Type B pancreatic cell (in vitro differentiated cells): ENCODE results near the gene KIF19. TPM values are rescaled to one million over a fixed set of nuclear protein-coding genes. Genes with fewer than 3 reads are reported as not detected.

Experiments
- DNase-seq: peaks from one replicate; pipeline ENCODE4 v3.0.0; 2021; ENCODE audit warnings: mixed read lengths; ENCODE audit not compliant: unreplicated experiment; ENCODE audit errors: extremely low spot score
- H3K27ac Mint-ChIP-seq: 2 replicates; pipeline ENCODE4 v1.8.0; 2021; ENCODE audit warnings: mild to moderate bottlenecking, mixed read lengths
- H3K27me3 Mint-ChIP-seq: 2 replicates; pipeline ENCODE4 v1.8.0; 2021; ENCODE audit warnings: mixed read lengths
- H3K36me3 Mint-ChIP-seq: 2 replicates; pipeline ENCODE4 v1.8.0; 2021; ENCODE audit warnings: mixed read lengths
- H3K4me1 Mint-ChIP-seq: one replicate; pipeline ENCODE4 v1.8.0; 2021; ENCODE audit warnings: mixed read lengths; ENCODE audit not compliant: unreplicated experiment
- H3K4me3 Mint-ChIP-seq: 2 replicates; pipeline ENCODE4 v1.8.0; 2021; ENCODE audit warnings: mild to moderate bottlenecking, mixed read lengths
- H3K9me3 Mint-ChIP-seq: 2 replicates; pipeline ENCODE4 v1.8.0; 2021; ENCODE audit warnings: mixed read lengths
- total RNA-seq: library from RNA; stranded (reverse); gene quantifications from 2 replicates; pipeline ENCODE4 v1.2.1, GENCODE V29; 2021; ENCODE audit warnings: low replicate concordance
- TF ChIP-seq, protein P1 (sequence below): fragments of 200-600 bp; sonication (generic); conservative IDR thresholded peaks from 2 replicates; pipeline ENCODE4 v1.5.0; 2021; ENCODE audit warnings: antibody characterized with exemption, mild to moderate bottlenecking

KIF19 gene
- total RNA-seq, 1 donor from 2014 or later: 2.9 TPM

GRCh38 chr17:74305865-74306654 lies 20.0 kb upstream of the KIF19 start:
- Mint-ChIP-seq H3K4me1 (no peaks in the 10 kb centered on the region), H3K27ac (no peak overlapping the region), H3K36me3 (no peaks in the 10 kb centered on the region), H3K27me3 (peaks cover 3% of the 10 kb centered on the region), H3K9me3 (no peaks in the 10 kb centered on the region), H3K4me3 (no peak overlapping the region)
- no peak for DNase-seq
- TF ChIP-seq, protein P1, sequence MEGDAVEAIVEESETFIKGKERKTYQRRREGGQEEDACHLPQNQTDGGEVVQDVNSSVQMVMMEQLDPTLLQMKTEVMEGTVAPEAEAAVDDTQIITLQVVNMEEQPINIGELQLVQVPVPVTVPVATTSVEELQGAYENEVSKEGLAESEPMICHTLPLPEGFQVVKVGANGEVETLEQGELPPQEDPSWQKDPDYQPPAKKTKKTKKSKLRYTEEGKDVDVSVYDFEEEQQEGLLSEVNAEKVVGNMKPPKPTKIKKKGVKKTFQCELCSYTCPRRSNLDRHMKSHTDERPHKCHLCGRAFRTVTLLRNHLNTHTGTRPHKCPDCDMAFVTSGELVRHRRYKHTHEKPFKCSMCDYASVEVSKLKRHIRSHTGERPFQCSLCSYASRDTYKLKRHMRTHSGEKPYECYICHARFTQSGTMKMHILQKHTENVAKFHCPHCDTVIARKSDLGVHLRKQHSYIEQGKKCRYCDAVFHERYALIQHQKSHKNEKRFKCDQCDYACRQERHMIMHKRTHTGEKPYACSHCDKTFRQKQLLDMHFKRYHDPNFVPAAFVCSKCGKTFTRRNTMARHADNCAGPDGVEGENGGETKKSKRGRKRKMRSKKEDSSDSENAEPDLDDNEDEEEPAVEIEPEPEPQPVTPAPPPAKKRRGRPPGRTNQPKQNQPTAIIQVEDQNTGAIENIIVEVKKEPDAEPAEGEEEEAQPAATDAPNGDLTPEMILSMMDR: peak; percentile 53

- DNase-seq: no peak
Measured at GRCh38 chr17:74307984-74308773, 17.8 kb upstream of the KIF19 start.

GRCh38 chr17:74309902-74310301 lies 16.1 kb upstream of the KIF19 start:
- Mint-ChIP-seq H3K27ac (no peak overlapping the region), H3K4me3 (no peak overlapping the region), H3K36me3 (no peaks in the 10 kb centered on the region), H3K4me1 (no peaks in the 10 kb centered on the region), H3K27me3 (no peaks in the 10 kb centered on the region), H3K9me3 (no peaks in the 10 kb centered on the region)
- no peak for DNase-seq
- TF ChIP-seq, protein P1: no peak

More at GRCh38 chr17:74307984-74308773, 17.8 kb upstream of the KIF19 start:
- Mint-ChIP-seq H3K4me3 (no peak overlapping the region), H3K36me3 (no peaks in the 10 kb centered on the region), H3K27me3 (no peaks in the 10 kb centered on the region), H3K9me3 (no peaks in the 10 kb centered on the region), H3K27ac (no peak overlapping the region), H3K4me1 (no peaks in the 10 kb centered on the region)
- TF ChIP-seq, protein P1: no peak

DNA sequence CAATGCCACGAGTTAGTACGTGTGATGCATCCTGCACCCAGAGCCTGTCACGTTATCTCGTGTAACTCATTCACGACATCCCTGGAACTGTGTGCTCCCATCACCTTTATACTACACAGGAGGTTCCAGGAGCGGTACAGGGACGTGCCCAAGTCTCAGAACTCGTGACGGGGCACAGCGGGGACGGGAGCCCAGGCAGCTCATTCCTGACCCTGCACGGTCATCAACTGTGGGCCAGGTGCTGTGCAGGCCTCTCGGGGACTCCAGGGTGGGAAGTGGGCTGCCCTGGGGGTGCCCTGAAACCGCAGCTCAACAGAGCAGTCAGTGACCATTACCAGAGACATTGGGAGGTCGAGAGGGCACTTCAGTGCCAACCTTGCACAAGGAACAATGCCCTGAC lies 11.1 kb upstream of the KIF19 start:
- no peak overlapping the region for H3K4me3 Mint-ChIP-seq
- H3K4me1 Mint-ChIP-seq: peaks cover 5% of the 10 kb centered on the region
- H3K9me3 Mint-ChIP-seq: no peaks in the 10 kb centered on the region
- H3K36me3 Mint-ChIP-seq: no peaks in the 10 kb centered on the region
- DNase-seq: no peak
- TF ChIP-seq, protein P1: no peak
- peaks cover 6% of the 10 kb centered on the region for H3K27me3 Mint-ChIP-seq
- H3K27ac Mint-ChIP-seq: no peak overlapping the region

DNA sequence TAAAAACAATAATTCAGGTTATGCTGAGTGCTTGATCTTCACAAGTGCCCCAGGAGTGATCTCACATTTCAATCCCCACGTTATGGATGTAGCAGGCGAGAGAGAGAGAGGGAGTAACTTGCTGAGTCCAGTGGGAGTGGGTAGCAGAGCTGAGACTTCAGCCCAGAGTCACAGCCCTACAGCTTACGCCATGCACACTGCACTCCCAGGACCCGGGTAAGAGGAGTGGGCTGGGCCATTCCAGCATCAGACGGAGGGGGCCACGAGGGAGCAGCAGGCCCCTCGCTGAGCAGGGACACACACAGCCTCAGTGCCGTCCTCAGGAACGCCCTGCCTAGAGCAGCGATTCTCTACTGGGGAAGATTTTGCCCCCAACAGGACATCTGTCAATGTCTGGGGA lies 9.8 kb upstream of the KIF19 start:
- peaks cover 5% of the 10 kb centered on the region for H3K4me1 Mint-ChIP-seq
- DNase-seq: no peak
- no peaks in the 10 kb centered on the region for H3K9me3 Mint-ChIP-seq
- H3K36me3 Mint-ChIP-seq: no peaks in the 10 kb centered on the region
- H3K4me3 Mint-ChIP-seq: no peak overlapping the region
- TF ChIP-seq, protein P1: no peak
- peaks cover 14% of the 10 kb centered on the region for H3K27me3 Mint-ChIP-seq
- H3K27ac Mint-ChIP-seq: no peak overlapping the region
